Measurements from ENCODE around the gene ANHX. TPM values are rescaled to one million over a fixed set of nuclear protein-coding genes. Genes with fewer than 3 reads are reported as not detected.

The ANHX gene
- total and polyA plus RNA-seq, 8 donors = not detected

- no peaks in the 10 kb centered on the region for H3K27me3 ChIP-seq
- intact Hi-C loops (cut with DNase I; ENCODE audit: low total_unique reads) = no loop called here
Observed at GRCh38 chr12:133225527-133225926, 10.2 kb downstream of the ANHX start.

GRCh38 chr12:133222211-133222610, 13.5 kb downstream of the ANHX start:
- TF ChIP-seq POLR2AphosphoS5 (IDR thresholded peaks at IDR 0.05) (no peak), POLR2A (IDR thresholded peaks at IDR 0.05) (no peak), EP300 (IDR thresholded peaks at IDR 0.05) (no peak)
- TF ChIP-seq, protein P1, sequence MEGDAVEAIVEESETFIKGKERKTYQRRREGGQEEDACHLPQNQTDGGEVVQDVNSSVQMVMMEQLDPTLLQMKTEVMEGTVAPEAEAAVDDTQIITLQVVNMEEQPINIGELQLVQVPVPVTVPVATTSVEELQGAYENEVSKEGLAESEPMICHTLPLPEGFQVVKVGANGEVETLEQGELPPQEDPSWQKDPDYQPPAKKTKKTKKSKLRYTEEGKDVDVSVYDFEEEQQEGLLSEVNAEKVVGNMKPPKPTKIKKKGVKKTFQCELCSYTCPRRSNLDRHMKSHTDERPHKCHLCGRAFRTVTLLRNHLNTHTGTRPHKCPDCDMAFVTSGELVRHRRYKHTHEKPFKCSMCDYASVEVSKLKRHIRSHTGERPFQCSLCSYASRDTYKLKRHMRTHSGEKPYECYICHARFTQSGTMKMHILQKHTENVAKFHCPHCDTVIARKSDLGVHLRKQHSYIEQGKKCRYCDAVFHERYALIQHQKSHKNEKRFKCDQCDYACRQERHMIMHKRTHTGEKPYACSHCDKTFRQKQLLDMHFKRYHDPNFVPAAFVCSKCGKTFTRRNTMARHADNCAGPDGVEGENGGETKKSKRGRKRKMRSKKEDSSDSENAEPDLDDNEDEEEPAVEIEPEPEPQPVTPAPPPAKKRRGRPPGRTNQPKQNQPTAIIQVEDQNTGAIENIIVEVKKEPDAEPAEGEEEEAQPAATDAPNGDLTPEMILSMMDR (IDR thresholded peaks at IDR 0.05) = no peak
- peaks cover 4 to 94% (median 85%) of the 10 kb centered on the region in 4 donors for H3K9me3 ChIP-seq
- intact Hi-C loops (cut with DNase I; ENCODE audit: low total_unique reads) = no loop called here
- H3K27ac ChIP-seq = no peak overlapping the region
- DNase-seq = no peak
- no peaks in the 10 kb centered on the region for H3K27me3 ChIP-seq
- 79 to 88% (median 84%) methylated on average over 10 of the region's 10 CpGs for WGBS, 5 donors
- no peaks in the 10 kb centered on the region for H3K36me3 ChIP-seq
- H3K4me1 ChIP-seq = no peaks in the 10 kb centered on the region
- H3K4me3 ChIP-seq = no peak overlapping the region

More at GRCh38 chr12:133225527-133225926, 10.2 kb downstream of the ANHX start:
- TF ChIP-seq EP300 (IDR thresholded peaks at IDR 0.05) (no peak), POLR2A (IDR thresholded peaks at IDR 0.05) (no peak), POLR2AphosphoS5 (IDR thresholded peaks at IDR 0.05) (no peak)
- TF ChIP-seq, protein P1 (IDR thresholded peaks at IDR 0.05) = no peak
- peaks cover 3 to 94% (median 70%) of the 10 kb centered on the region in 4 donors for H3K9me3 ChIP-seq
- 81 to 93% (median 84%) methylated on average over 4 of the region's 4 CpGs for WGBS, 5 donors
- H3K27ac ChIP-seq = no peak overlapping the region
- no peaks in the 10 kb centered on the region for H3K4me1 ChIP-seq
- no peak for DNase-seq
- no peak overlapping the region for H3K4me3 ChIP-seq
- no peaks in the 10 kb centered on the region for H3K36me3 ChIP-seq

- H3K36me3 ChIP-seq = no peaks in the 10 kb centered on the region
- TF ChIP-seq POLR2AphosphoS5 (IDR thresholded peaks at IDR 0.05) = no peak
- TF ChIP-seq, protein P1 (IDR thresholded peaks at IDR 0.05) = no peak
- TF ChIP-seq POLR2A (IDR thresholded peaks at IDR 0.05) = no peak
- TF ChIP-seq EP300 (IDR thresholded peaks at IDR 0.05) = no peak
- peaks cover 14 to 94% (median 87%) of the 10 kb centered on the region in 4 donors for H3K9me3 ChIP-seq
- no peak overlapping the region for H3K4me3 ChIP-seq
- 81 to 91% (median 87%) methylated on average over 7 to 16 of the region's 16 CpGs for WGBS, 5 donors
- H3K4me1 ChIP-seq = no peaks in the 10 kb centered on the region
- H3K27me3 ChIP-seq = no peaks in the 10 kb centered on the region
- intact Hi-C loops (cut with DNase I; ENCODE audit: low total_unique reads) = no loop called here
- no peak for DNase-seq
- no peak overlapping the region for H3K27ac ChIP-seq
Observed at GRCh38 chr12:133221241-133221640, 14.4 kb downstream of the ANHX start.

GRCh38 chr12:133220521-133220920, 15.2 kb downstream of the ANHX start:
- TF ChIP-seq, protein P1 (IDR thresholded peaks at IDR 0.05) = no peak
- no peak for TF ChIP-seq POLR2AphosphoS5 (IDR thresholded peaks at IDR 0.05)
- H3K4me1 ChIP-seq = no peaks in the 10 kb centered on the region
- H3K27ac ChIP-seq = no peak overlapping the region
- peaks cover 17 to 94% (median 89%) of the 10 kb centered on the region in 4 donors for H3K9me3 ChIP-seq
- WGBS, 5 donors = 86 to 92% (median 90%) methylated on average over 3 to 6 of the region's 6 CpGs
- H3K4me3 ChIP-seq = no peak overlapping the region
- no peaks in the 10 kb centered on the region for H3K36me3 ChIP-seq
- intact Hi-C loops (cut with DNase I; ENCODE audit: low total_unique reads) = no loop called here
- DNase-seq = no peak
- H3K27me3 ChIP-seq = no peaks in the 10 kb centered on the region
